Measurements from ENCODE around the gene GRM4. TPM values are rescaled to one million over a fixed set of nuclear protein-coding genes. Genes with fewer than 3 reads are reported as not detected.

GRM4 gene
- total RNA-seq, 1 experiment from 2014 or later, result 5.6 TPM

DNA sequence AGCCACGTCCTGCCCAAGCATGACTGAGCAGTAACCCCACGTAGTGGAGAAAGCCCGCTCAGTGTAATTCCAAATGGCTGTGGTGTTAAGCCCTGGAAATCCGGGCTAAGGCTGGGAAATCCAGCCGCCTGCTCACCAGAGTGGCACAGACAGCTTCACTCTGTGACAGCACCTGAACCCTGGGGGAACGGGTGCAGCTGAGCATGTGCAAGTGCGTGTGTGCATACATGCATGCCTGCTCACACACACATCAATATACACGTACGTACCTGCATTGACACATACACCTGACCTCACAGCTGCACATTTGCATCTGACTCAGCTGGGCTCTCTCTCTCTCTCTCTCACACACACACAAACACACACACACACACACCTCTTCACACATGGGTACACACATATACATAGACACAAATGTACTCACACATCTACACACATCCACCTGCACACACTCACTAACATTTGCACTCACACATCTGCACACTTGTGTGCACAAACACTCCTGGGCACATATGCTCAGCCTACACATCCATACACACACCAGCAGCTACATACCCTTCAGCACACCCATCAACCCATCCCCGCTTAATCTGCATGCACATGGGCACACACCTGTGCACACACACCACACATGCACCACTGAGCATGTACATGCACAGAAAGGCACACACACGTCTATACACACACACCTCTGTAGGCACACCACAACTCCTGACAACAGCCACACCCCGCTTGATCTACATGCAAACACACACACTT lies 114.1 kb downstream of the GRM4 start:
- H3K9me3 ChIP-seq (ENCODE audit: control insufficient read depth, low read depth, low read length), result no peaks in the 10 kb centered on the region
- peaks cover 1% of the 10 kb centered on the region for H3K27me3 Mint-ChIP-seq (ENCODE audit: low read depth)
- no peak overlapping the region for H4K5ac ChIP-seq (ENCODE audit: insufficient read length, low read depth, low read length)
- DNase-seq, result no peak
- no peak overlapping the region for H4K8ac ChIP-seq (replicated peaks; ENCODE audit: insufficient read length, low read depth, low read length)
- no peak overlapping the region for H3K27ac ChIP-seq (ENCODE audit: insufficient read length, low read depth, low read length)
- no peak overlapping the region for H3K4me3 Mint-ChIP-seq
- no peak overlapping the region for H2BK15ac ChIP-seq (ENCODE audit: low read depth, low read length)
- no peak overlapping the region for H2BK5ac ChIP-seq (ENCODE audit: insufficient read length, low read length)
- no peaks in the 10 kb centered on the region for H3K79me1 ChIP-seq (ENCODE audit: insufficient read depth, low read depth, low read length, poor library complexity, severe bottlenecking)
- H3K27ac Mint-ChIP-seq, result no peak overlapping the region
- WGBS (ENCODE audit: extremely low coverage, insufficient read length, low lambda C conversion rate), result no CpG with 5 or more reads among the region's 12 CpGs
- no peak overlapping the region for H2AK5ac ChIP-seq (ENCODE audit: insufficient read length, low read length)
- no peaks in the 10 kb centered on the region for H3K9me3 Mint-ChIP-seq
- H2BK120ac ChIP-seq (ENCODE audit: low read depth, low read length, poor library complexity, severe bottlenecking), result no peak overlapping the region
- no peak overlapping the region for H3K4ac ChIP-seq (ENCODE audit: low read depth, low read length)
- no peak overlapping the region for H3T11ph ChIP-seq (ENCODE audit: low read length)
- H3K18ac ChIP-seq (ENCODE audit: insufficient read length, low read depth, low read length), result no peak overlapping the region
- no peak overlapping the region for H2BK12ac ChIP-seq (ENCODE audit: insufficient read length, low read depth, low read length)
- H3K23me2 ChIP-seq (ENCODE audit: insufficient read length, low read depth, low read length, poor library complexity, severe bottlenecking), result no peaks in the 10 kb centered on the region
- no peak for TF ChIP-seq CTCF (conservative IDR thresholded peaks at IDR 0.05)
- no peak overlapping the region for H2AFZ ChIP-seq (ENCODE audit: low read length)
- no peak overlapping the region for H3K4me2 ChIP-seq (ENCODE audit: insufficient read depth, insufficient read length, low read length)
- no peak overlapping the region for H2BK20ac ChIP-seq (ENCODE audit: low read depth, low read length, poor library complexity, severe bottlenecking)
- H3K14ac ChIP-seq (ENCODE audit: insufficient read depth, low read length), result no peak overlapping the region
- no peak overlapping the region for H3K23ac ChIP-seq (ENCODE audit: insufficient read length, low read depth, low read length)
- H4K20me1 ChIP-seq (ENCODE audit: control insufficient read depth, insufficient read depth, insufficient read length), result no peaks in the 10 kb centered on the region
- no peaks in the 10 kb centered on the region for H3K4me1 ChIP-seq (ENCODE audit: insufficient read depth, low read length)
- peaks cover 0 to 3% (median 0%) of the 10 kb centered on the region in 3 experiments; a peak in 2 of 7 replicates for H3K36me3 Mint-ChIP-seq (ENCODE audit: insufficient read depth in 1 of 3, low read depth in 3 of 3)
- H3K79me2 ChIP-seq (ENCODE audit: insufficient read depth, low read length), result no peaks in the 10 kb centered on the region
- no peaks in the 10 kb centered on the region for H3K27me3 ChIP-seq (ENCODE audit: insufficient read depth, low read length)
- H3K56ac ChIP-seq (ENCODE audit: insufficient read length, low read depth, low read length), result no peak overlapping the region
- peaks cover 8% of the 10 kb centered on the region in 2 experiments for H3K4me1 Mint-ChIP-seq
- no peak overlapping the region for H4K91ac ChIP-seq (ENCODE audit: insufficient read length, low read depth, low read length)
- no peak overlapping the region for H3K9ac ChIP-seq (ENCODE audit: extremely low read depth, insufficient read length, low read length)

Data from H9 (cell line).